IMR-90 (cell line): ENCODE data around the gene HMOX2. TPM values are rescaled to one million over a fixed set of nuclear protein-coding genes. Genes with fewer than 3 reads are reported as not detected.

Experiments
- ATAC-seq: fragments of 200-7000 bp; cut with Tn5 transposase; 2 replicates; pipeline ENCODE4 v1.9.1; 2020; ENCODE audit warnings: low read depth, mild to moderate bottlenecking, moderate library complexity
- BruUV-seq: library from RNA; stranded (reverse); fragments of 400-500 nt; replicated peaks from 2 replicates; lab custom pipeline; 2021; lab: Mats Ljungman, UMichigan
- CTCF ChIA-PET: fragments of 300-600 bp; formaldehyde crosslinking; extraction: SDS; loops from one replicate; lab custom pipeline; 2021; ENCODE audit warnings: antibody characterized with exemption; lab: Yijun Ruan, JAX
- POLR2A ChIA-PET: fragments of 300-600 bp; sonication (Branson Sonifier 250); formaldehyde crosslinking; loops from one replicate; lab custom pipeline; 2022; ENCODE audit warnings: antibody characterized with exemption; ENCODE audit not compliant: unreplicated experiment; lab: Charles Lee
- DNase-seq: peaks from one replicate; pipeline ENCODE4 v3.0.0; 2013
- H2AFZ ChIP-seq: replicated peaks from 2 replicates; pipeline ENCODE3; 2013; ENCODE audit warnings: low read length, mild to moderate bottlenecking; ENCODE audit not compliant: poor library complexity
- H2AK5ac ChIP-seq: 2 replicates; pipeline ENCODE4 v1.6.1; 2013; ENCODE audit warnings: low read depth, low read length, inconsistent platforms
- H2AK9ac ChIP-seq: replicated peaks from 2 replicates; pipeline ENCODE3; 2013; ENCODE audit warnings: mild to moderate bottlenecking, low read depth, low read length, moderate library complexity; ENCODE audit not compliant: poor library complexity
- H2BK120ac ChIP-seq: 2 replicates; pipeline ENCODE4 v1.6.1; 2013; ENCODE audit warnings: low read depth, low read length, inconsistent platforms
- H2BK15ac ChIP-seq: 3 replicates; pipeline ENCODE4 v1.6.1; 2013; ENCODE audit warnings: low read depth, low read length, inconsistent platforms
- H2BK20ac ChIP-seq: 2 replicates; pipeline ENCODE4 v1.6.1; 2013; ENCODE audit warnings: low read depth, mild to moderate bottlenecking, inconsistent platforms, low read length, moderate library complexity
- H2BK5ac ChIP-seq: 2 replicates; pipeline ENCODE4 v1.6.1; 2013; ENCODE audit warnings: mild to moderate bottlenecking, low read depth, low read length, inconsistent platforms; ENCODE audit not compliant: poor library complexity, severe bottlenecking
- H3K14ac ChIP-seq: replicated peaks from 2 replicates; pipeline ENCODE4 v1.6.1; 2013; ENCODE audit warnings: low read depth, low read length, inconsistent platforms
- H3K18ac ChIP-seq: 2 replicates; pipeline ENCODE4 v1.6.1; 2013; ENCODE audit warnings: low read depth, low read length, control low read depth
- H3K23ac ChIP-seq: 2 replicates; pipeline ENCODE4 v1.6.1; 2013; ENCODE audit warnings: low read depth, low read length, inconsistent platforms
- H3K27ac ChIP-seq: 2 replicates; pipeline ENCODE4 v1.5.1; 2013; ENCODE audit warnings: mild to moderate bottlenecking, control low read depth, low read length; ENCODE audit not compliant: insufficient read depth
- H3K27me3 ChIP-seq: 2 replicates; pipeline ENCODE4 v1.6.1; 2013; ENCODE audit warnings: low read length; ENCODE audit not compliant: control insufficient read depth, insufficient read depth
- H3K36me3 ChIP-seq: 2 replicates; pipeline ENCODE4 v1.6.1; 2013; ENCODE audit warnings: low read length, mixed read lengths; ENCODE audit not compliant: control insufficient read depth, insufficient read depth
- H3K4ac ChIP-seq: 2 replicates; pipeline ENCODE4 v1.6.1; 2013; ENCODE audit warnings: low read depth, low read length, inconsistent platforms
- H3K4me1 ChIP-seq: 2 replicates; pipeline ENCODE4 v1.6.1; 2013; ENCODE audit warnings: low read length, mixed read lengths; ENCODE audit not compliant: control insufficient read depth, insufficient read depth
- H3K4me2 ChIP-seq: 2 replicates; pipeline ENCODE4 v1.6.1; 2013; ENCODE audit warnings: low read depth, mild to moderate bottlenecking, control low read depth, low read length, moderate library complexity
- H3K4me3 ChIP-seq: 2 replicates; pipeline ENCODE4 v1.5.1; 2013; ENCODE audit warnings: low read depth, mild to moderate bottlenecking, control low read depth, low read length, moderate library complexity; ENCODE audit not compliant: insufficient read depth
- H3K56ac ChIP-seq: 2 replicates; pipeline ENCODE4 v1.6.1; 2013; ENCODE audit warnings: low read length, inconsistent platforms; ENCODE audit not compliant: insufficient read depth; ENCODE audit errors: extremely low read depth
- H3K79me1 ChIP-seq, 2 experiments: 2 replicates each; pipeline ENCODE4 v1.6.1; 2013; ENCODE audit warnings: low read length in 2 of 2, inconsistent platforms in 1 of 2, low read depth in 1 of 2
- H3K9ac ChIP-seq: 2 replicates; pipeline ENCODE4 v1.6.1; 2013; ENCODE audit warnings: low read depth, low read length, control low read depth
- H3K9me1 ChIP-seq: 2 replicates; pipeline ENCODE4 v1.6.1; 2013; ENCODE audit warnings: low read length, inconsistent platforms; ENCODE audit not compliant: insufficient read depth
- H3K9me3 ChIP-seq: 2 replicates; pipeline ENCODE4 v1.6.1; 2013; ENCODE audit warnings: low read length; ENCODE audit not compliant: control insufficient read depth, insufficient read depth
- H4K20me1 ChIP-seq: 2 replicates; pipeline ENCODE4 v1.6.1; 2013; ENCODE audit warnings: low read length, inconsistent platforms; ENCODE audit not compliant: insufficient read depth
- H4K5ac ChIP-seq: 2 replicates; pipeline ENCODE4 v1.6.1; 2013; ENCODE audit warnings: mild to moderate bottlenecking, low read depth, low read length, control low read depth
- H4K8ac ChIP-seq, 2 experiments: 2 replicates each; pipeline ENCODE4 v1.6.1; 2013; ENCODE audit warnings: low read depth in 2 of 2, low read length in 2 of 2, control low read depth in 1 of 2, inconsistent platforms in 1 of 2
- H4K91ac ChIP-seq: 2 replicates; pipeline ENCODE4 v1.6.1; 2013; ENCODE audit warnings: low read depth, low read length, inconsistent platforms; ENCODE audit not compliant: insufficient read depth
- BHLHE40 ChIP-seq: fragments of 150-350 bp; IDR thresholded peaks from 2 replicates; pipeline ENCODE4 v1.6.1; 2016; ENCODE audit warnings: mild to moderate bottlenecking, low read depth, low read length
- MAZ ChIP-seq: IDR thresholded peaks from 2 replicates; pipeline ENCODE4 v1.6.1; 2012; ENCODE audit warnings: low read depth, mild to moderate bottlenecking, low read length, improper control_type of control experiment, moderate library complexity, borderline replicate concordance
- RAD21 ChIP-seq: IDR thresholded peaks from 2 replicates; pipeline ENCODE4 v1.6.1; 2012; ENCODE audit warnings: low read length, improper control_type of control experiment
- RFX5 ChIP-seq: IDR thresholded peaks from 2 replicates; pipeline ENCODE4 v1.8.0; 2012; ENCODE audit warnings: low read depth, mild to moderate bottlenecking, low read length, moderate library complexity
- dilution Hi-C: fragments of 300-500 bp; cut with HindIII; formaldehyde crosslinking; loops from one replicate; pipeline ENCODE4 v1.14.3; 2018; ENCODE audit warnings: low sequenced_read_pairs; ENCODE audit not compliant: unreplicated experiment
- in situ Hi-C: fragments of 300-500 bp; cut with MboI; formaldehyde crosslinking; loops from 3 replicates; pipeline ENCODE4 v1.14.3; 2019; ENCODE audit warnings: low sequenced_read_pairs, inconsistent platforms, mixed read lengths
- intact Hi-C: fragments of 100-400 bp; cut with micrococcal nuclease; formaldehyde crosslinking; loops from 2 replicates; pipeline ENCODE4 v1.10.0; 2022
- polyA plus RNA-seq, 3 experiments: library from polyadenylated mRNA; depleted of rRNA; stranded (reverse); fragments of >200 nt; gene quantifications; 2 replicates each; pipeline ENCODE4 v1.2.3, GENCODE V29; 2012; ENCODE audit warnings: low replicate concordance in 1 of 3
- total RNA-seq: library from RNA; depleted of rRNA; stranded (reverse); fragments of >200 nt; gene quantifications from 2 replicates; pipeline ENCODE4 v1.2.3, GENCODE V29; 2012
- TF ChIP-seq, protein P1 (sequence below): fragments of 150-350 bp; IDR thresholded peaks from 2 replicates; pipeline ENCODE4 v1.6.1; 2017; ENCODE audit warnings: mild to moderate bottlenecking, antibody characterized with exemption, low read length, low read depth

The HMOX2 gene
- total and polyA plus RNA-seq, 2 of the 4 experiments (the other 2 are of a cell fraction): 93.9 to 98.8 TPM

DNA sequence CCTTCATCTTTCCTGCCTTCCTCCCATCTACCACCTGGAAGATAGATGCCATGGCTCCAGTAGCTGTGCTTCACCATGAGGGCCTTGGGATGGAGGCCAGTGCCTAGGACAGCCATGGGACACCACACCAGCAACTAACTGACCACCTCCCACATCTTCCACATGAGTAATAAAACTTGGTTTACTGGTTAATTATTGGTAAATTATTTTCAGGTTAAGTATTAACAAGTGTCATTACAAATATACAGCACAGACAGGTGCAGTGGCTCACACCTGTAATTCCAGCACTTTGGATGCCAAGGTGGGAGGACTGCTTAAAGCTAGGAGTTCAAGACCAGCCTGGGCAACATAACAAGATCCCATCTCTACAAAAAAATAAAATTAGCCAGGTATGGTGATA is 48.4 kb downstream of the HMOX2 start:
- Histone ChIP-seq H3K4me2 (no peak overlapping the region), H3K9me3 (no peaks in the 10 kb centered on the region), H3K27me3 (no peaks in the 10 kb centered on the region), H2BK20ac (no peak overlapping the region), H4K91ac (no peak overlapping the region), H2AFZ (no peak overlapping the region), H3K18ac (no peak overlapping the region), H2AK9ac (no peak overlapping the region), H3K9me1 (peaks cover 29% of the 10 kb centered on the region), H3K56ac (no peak overlapping the region), H3K79me1 (peaks cover 0 to 70% of the 10 kb centered on the region in 2 experiments; a peak in 3 of 4 replicates), H3K4ac (no peak overlapping the region), H4K5ac (no peak overlapping the region), H3K14ac (no peak overlapping the region), H3K27ac (no peak overlapping the region), H3K4me1 (peaks cover 13% of the 10 kb centered on the region), H3K23ac (no peak overlapping the region), H2BK15ac (no peak overlapping the region), H2BK5ac (no peak overlapping the region), H3K36me3 (no peaks in the 10 kb centered on the region), H3K9ac (no peak overlapping the region), H3K4me3 (no peak overlapping the region), H4K20me1 (peaks cover 18% of the 10 kb centered on the region), H4K8ac (no peak overlapping the region), H2AK5ac (0 out of 2 replicates have a peak overlapping the region, but pooled peaks have one; percentile 18), H2BK120ac (no peak overlapping the region)
- POLR2A ChIA-PET: no interaction called here
- dilution Hi-C loops: no loop called here
- intact Hi-C loops: no loop called here
- ATAC-seq: no peak
- in situ Hi-C loops: loop anchor here (25.0 kb wide), 1 partner anchor 438 kb away; the partner anchor contains the start of gene SEC14L5
- BruUV-seq: no TSS peak
- TF ChIP-seq, protein P1, sequence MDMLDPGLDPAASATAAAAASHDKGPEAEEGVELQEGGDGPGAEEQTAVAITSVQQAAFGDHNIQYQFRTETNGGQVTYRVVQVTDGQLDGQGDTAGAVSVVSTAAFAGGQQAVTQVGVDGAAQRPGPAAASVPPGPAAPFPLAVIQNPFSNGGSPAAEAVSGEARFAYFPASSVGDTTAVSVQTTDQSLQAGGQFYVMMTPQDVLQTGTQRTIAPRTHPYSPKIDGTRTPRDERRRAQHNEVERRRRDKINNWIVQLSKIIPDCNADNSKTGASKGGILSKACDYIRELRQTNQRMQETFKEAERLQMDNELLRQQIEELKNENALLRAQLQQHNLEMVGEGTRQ: no peak
- TF ChIP-seq RAD21 (no peak), MAZ (no peak), RFX5 (no peak), BHLHE40 (no peak)
- no peak for DNase-seq
- CTCF ChIA-PET: no interaction called here
